ENCODE data around the gene VASP. TPM values are rescaled to one million over a fixed set of nuclear protein-coding genes. Genes with fewer than 3 reads are reported as not detected.

The VASP gene
- total RNA-seq, 1 donor from 2014 or later = 110 TPM

DNA sequence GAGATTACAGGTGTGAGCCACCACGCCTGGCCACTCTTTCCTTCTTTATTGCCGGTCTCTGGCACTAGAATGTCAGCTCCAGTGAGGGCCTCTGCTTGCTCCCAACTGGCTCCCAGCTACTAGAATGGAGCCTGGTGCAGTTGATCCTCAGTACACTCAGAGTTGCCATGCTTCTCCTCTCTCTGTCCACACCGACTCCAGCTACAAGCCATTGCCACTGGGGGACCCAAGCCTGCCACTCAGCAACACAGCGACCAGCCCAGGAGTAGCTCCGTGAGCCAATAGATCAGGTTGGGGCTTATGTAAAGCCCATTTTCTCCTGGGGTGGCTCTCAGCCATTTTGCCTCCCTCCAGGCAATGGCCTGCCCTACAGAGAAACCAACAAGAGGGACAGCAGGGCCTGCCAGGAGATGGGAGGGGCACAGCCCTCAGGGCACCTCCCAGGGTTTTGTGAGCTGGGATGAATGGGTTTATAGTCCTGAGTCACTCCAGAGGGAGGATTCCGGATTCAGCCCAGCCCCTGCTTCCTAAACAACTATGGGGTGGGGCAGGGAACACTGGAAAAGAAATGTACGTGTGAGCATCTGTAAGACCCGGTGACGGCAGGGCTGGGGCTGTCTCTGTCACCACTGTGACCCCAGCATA is 40.8 kb downstream of the VASP start:
- H3K27ac ChIP-seq = no peak overlapping the region
- intact Hi-C loops (cut with DNase I) = no loop called here
- TF ChIP-seq, protein P1, sequence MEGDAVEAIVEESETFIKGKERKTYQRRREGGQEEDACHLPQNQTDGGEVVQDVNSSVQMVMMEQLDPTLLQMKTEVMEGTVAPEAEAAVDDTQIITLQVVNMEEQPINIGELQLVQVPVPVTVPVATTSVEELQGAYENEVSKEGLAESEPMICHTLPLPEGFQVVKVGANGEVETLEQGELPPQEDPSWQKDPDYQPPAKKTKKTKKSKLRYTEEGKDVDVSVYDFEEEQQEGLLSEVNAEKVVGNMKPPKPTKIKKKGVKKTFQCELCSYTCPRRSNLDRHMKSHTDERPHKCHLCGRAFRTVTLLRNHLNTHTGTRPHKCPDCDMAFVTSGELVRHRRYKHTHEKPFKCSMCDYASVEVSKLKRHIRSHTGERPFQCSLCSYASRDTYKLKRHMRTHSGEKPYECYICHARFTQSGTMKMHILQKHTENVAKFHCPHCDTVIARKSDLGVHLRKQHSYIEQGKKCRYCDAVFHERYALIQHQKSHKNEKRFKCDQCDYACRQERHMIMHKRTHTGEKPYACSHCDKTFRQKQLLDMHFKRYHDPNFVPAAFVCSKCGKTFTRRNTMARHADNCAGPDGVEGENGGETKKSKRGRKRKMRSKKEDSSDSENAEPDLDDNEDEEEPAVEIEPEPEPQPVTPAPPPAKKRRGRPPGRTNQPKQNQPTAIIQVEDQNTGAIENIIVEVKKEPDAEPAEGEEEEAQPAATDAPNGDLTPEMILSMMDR (IDR thresholded peaks at IDR 0.05) = no peak

DNA sequence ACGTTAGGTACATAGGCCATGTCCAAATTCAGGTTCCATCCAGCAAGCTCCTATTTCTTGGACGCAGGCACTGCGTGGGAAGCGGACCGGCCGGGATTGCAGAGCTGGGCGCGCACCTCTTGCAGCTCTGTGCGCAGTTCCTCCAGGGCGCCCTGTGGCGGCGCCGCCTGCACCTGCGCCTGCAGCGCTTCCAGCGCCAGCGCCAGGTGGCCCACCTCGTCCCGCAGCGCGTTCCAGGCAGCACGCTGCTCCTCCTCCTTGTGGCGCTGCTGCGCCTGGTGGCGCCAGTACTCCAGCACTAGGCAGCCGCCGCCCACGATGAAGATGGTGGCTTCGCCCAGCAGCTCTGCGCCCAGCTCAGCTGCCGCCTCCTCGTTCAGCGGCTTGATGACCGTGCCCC is 46.2 kb downstream of the VASP start:
- no peak overlapping the region for H3K4me3 ChIP-seq
- H3K4me1 ChIP-seq = no peaks in the 10 kb centered on the region
- H3K36me3 ChIP-seq = peaks cover 0 to 9% of the 10 kb centered on the region in 2 donors
- no peaks in the 10 kb centered on the region for H3K27me3 ChIP-seq
- no peaks in the 10 kb centered on the region for H3K9me3 ChIP-seq
- no peak for DNase-seq (ENCODE audit: low spot score in 2 of 2)
- TF ChIP-seq, protein P1 (IDR thresholded peaks at IDR 0.05) = no peak
- no peak overlapping the region for H3K27ac ChIP-seq
- intact Hi-C loops (cut with DNase I) = no loop called here

More for the DNA sequence above, 40.8 kb downstream of the VASP start:
- Histone ChIP-seq H3K36me3 (peaks cover 0 to 3% of the 10 kb centered on the region in 2 donors), H3K9me3 (no peaks in the 10 kb centered on the region), H3K27me3 (no peaks in the 10 kb centered on the region), H3K4me3 (no peak overlapping the region), H3K4me1 (no peaks in the 10 kb centered on the region)
- no peak for DNase-seq (ENCODE audit: low spot score in 2 of 2)

DNA sequence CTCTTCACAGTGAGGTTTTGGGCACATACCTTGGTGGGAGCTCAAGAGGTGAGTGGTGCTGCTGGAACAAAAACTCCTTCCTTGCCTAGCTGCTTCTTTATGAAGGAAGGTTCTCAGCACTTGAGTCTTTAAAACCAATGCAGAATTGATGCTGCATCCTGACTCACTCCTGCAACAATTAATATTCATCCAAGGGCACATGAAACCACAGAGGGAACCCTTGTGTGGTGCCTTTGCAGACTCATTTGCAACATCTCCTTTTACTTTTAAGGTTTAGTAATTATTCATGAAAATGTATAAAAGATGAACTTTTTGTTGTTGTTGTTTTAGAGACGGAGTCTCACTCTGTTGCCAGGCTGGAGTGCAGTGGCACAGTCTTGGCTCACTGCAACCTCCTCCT is 47.2 kb downstream of the VASP start:
- no peaks in the 10 kb centered on the region for H3K4me1 ChIP-seq
- DNase-seq (ENCODE audit: low spot score in 2 of 2) = no peak
- TF ChIP-seq, protein P1 (IDR thresholded peaks at IDR 0.05) = no peak
- intact Hi-C loops (cut with DNase I) = no loop called here
- H3K27ac ChIP-seq = no peak overlapping the region
- peaks cover 0 to 9% of the 10 kb centered on the region in 2 donors for H3K36me3 ChIP-seq
- H3K9me3 ChIP-seq = no peaks in the 10 kb centered on the region
- H3K4me3 ChIP-seq = no peak overlapping the region
- no peaks in the 10 kb centered on the region for H3K27me3 ChIP-seq

DNA sequence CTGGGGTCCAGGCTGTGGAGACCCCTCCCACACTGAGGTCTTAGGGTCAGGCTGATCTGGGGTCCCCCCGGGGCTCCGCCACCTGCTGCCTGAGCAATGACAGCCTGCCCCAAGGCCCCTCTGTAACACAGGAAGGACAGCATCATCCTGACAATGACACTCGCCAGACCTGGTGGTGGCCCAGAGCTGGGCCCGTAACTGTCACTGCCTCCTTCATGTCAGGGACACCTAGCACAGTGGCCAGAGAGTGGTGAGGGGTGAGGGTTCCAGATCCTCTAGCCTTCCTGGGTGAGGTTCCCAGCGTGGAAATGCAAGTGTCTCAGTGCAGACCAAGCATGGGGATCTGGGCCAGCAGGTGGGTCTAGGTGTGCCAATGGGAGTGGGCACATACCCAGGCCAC is 49.6 kb downstream of the VASP start:
- H3K4me1 ChIP-seq = no peaks in the 10 kb centered on the region
- DNase-seq (ENCODE audit: low spot score in 2 of 2) = no peak
- no peaks in the 10 kb centered on the region for H3K9me3 ChIP-seq
- H3K27me3 ChIP-seq = no peaks in the 10 kb centered on the region
- no peak overlapping the region for H3K27ac ChIP-seq
- H3K36me3 ChIP-seq = peaks cover 0 to 9% of the 10 kb centered on the region in 2 donors
- TF ChIP-seq, protein P1 (IDR thresholded peaks at IDR 0.05) = no peak
- H3K4me3 ChIP-seq = no peak overlapping the region
- intact Hi-C loops (cut with DNase I) = loop anchor here (5.0 kb wide), 1 partner anchor 35 kb away; no protein-coding TSS in a partner anchor

DNA sequence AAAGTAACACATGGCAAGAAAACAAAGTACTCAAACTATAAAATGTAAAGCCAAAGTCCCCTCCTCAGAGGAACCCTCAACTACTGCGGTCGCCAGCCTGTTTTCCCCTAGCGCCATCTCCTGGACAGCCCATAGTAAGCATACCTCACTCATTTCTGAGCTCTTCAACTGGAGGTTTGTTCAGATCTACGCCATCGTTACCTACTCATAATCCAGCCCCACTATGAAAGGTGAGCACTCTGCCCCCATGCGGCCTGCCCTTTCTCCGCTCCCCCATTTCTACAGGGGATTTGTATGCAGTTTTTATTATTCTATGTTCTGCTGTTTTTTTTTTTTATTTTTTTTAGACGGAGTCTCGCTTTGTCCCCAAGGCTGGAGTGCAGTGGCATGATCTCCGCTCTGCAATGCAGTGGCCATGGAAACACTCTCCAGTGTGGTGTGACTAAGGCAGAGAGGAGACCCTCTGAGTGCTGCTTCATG is 51.2 kb downstream of the VASP start:
- Histone ChIP-seq H3K36me3 (peaks cover 0 to 2% of the 10 kb centered on the region in 2 donors), H3K4me1 (no peaks in the 10 kb centered on the region), H3K27me3 (no peaks in the 10 kb centered on the region), H3K4me3 (no peak overlapping the region), H3K9me3 (no peaks in the 10 kb centered on the region), H3K27ac (no peak overlapping the region)
- no peak for DNase-seq (ENCODE audit: low spot score in 2 of 2)
- TF ChIP-seq, protein P1 (IDR thresholded peaks at IDR 0.05) = peak; percentile 22 to 55 (median 32)
- intact Hi-C loops (cut with DNase I) = loop anchor here (5.0 kb wide), 1 partner anchor 36 kb away; no protein-coding TSS in a partner anchor
